Posterior cingulate gyrus (tissue), 11 donors: ENCODE data around the gene PFDN6.

Source experiments
- DNase-seq, 10 donors: peaks; one replicate each; pipeline versions ENCODE4 v3.0.0 to v3.0.0-alpha.2; 2020 to 2021; ENCODE audit warnings: mixed read lengths in 3 of 10
- intact Hi-C: fragments of 100-400 bp; cut with DNase I; formaldehyde crosslinking; loops from one replicate; pipeline ENCODE4 v1.15.1; 2023

The PFDN6 gene

DNA sequence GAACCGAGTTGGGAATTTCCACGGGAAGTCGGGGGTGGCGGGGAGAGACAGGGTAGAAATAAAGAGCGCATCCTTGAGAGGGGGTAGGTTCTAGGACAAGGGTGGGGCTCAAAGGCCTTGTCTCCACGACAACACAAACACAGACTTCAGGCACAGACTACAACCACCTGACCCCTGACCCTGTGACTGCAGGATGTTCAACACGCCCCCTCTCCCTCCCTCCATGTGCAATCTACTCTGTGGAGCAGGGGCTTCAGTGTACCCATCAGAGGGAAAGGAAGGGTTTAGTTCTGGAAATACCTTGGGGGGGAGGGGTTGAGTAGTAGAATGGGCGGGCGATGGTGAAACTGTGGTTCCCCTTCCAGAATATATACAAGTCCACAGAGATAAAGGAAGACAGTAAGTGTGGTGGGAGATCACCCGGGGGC, 25.1 kb downstream of the PFDN6 start:
- intact Hi-C loops = loop anchor here (2.0 to 10.0 kb wide), 2 partner anchors 16 to 100 kb away; partner anchors contain the start of genes CUTA, PHF1 and RGL2
- DNase-seq = peak in 5 of 10 donors; percentile 40 to 89 (median 54)

DNA sequence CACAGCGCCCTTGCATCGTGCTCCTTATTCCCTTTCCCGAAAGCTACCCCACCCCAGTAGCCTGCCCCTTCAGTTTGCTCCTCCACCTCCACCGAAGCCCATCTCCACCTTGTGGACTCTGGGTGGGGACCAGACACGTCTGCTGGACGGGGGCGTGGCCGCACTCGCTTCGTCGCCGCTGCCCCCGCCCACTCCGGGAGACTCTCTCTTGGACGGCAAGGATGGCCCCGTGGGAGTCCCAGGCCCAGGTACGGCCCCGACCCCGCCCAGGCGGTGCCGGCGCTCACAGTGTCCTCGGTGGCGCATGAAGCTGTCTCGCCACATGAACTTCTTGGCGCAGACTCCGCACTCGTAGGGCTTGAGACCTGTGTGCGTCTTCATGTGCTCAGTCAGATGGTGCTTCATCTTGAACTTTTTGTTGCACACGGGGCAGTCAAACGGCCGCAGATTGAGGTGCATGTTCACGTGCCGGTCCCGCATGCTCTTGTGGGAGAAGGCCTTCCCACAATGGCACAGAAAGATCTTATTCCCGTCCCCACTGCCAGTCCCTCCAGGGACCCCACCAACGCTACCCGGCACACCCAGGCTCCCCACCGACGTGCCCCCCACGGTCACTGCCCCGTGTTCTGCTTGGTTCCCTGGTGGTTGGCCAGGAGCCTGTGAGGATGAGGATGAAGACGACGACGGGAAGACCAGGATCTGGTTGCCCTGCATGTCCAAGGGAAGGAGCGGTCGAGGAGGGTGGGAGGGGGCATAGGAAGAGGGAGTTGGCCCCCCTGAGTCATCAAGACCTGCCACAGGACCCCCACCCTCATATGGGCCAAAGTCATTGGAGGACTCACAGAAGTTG, 25.8 kb downstream of the PFDN6 start:
- DNase-seq = peak in 1 of 10 donors; percentile 82
- intact Hi-C loops = loop anchor here (2.0 to 10.0 kb wide), 2 partner anchors 16 to 100 kb away; partner anchors contain the start of genes CUTA, PHF1 and RGL2

DNA sequence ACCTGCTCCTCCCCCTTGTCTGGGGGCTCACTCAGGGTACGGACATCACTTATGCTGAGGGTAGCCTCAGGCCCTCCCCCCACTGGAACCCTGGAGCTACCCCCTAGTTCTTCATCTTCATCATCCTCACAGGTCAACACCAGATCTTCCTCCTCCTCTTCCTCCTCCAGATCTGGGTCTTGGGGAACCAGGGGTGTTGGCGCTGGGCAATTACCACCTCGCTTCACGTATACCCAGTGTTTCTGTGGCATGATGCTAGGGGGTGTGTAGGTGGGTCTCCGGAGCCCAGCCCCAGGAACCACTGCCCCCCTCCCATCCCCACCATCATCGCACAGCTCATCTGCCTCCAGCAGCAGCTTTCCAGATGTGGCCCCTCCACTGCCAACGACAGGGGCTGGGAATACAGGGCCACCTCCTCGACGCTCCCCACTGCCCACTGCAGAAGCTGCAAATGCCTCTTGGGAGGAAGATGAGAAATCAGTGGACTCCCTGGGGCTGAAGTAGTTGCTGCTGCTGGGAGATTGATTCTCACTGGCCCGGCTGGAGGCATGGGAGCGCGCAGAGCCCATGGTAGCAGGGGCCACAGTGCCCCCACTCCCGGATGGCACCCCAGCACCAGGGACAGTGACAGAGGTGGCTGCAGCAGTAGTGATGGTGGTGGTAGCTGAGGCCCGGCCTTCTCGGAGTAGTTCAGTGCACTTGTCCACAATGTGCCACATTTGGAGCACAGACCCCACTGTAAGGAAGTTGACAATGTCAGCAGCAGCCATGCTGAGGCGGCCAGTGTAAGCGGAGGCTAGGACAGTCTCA, 26.6 kb downstream of the PFDN6 start:
- intact Hi-C loops = loop anchor here (2.0 to 10.0 kb wide), 2 partner anchors 17 to 99 kb away; partner anchors contain the start of genes CUTA, PHF1 and RGL2
- DNase-seq = peak in 1 of 10 donors; percentile 52

DNA sequence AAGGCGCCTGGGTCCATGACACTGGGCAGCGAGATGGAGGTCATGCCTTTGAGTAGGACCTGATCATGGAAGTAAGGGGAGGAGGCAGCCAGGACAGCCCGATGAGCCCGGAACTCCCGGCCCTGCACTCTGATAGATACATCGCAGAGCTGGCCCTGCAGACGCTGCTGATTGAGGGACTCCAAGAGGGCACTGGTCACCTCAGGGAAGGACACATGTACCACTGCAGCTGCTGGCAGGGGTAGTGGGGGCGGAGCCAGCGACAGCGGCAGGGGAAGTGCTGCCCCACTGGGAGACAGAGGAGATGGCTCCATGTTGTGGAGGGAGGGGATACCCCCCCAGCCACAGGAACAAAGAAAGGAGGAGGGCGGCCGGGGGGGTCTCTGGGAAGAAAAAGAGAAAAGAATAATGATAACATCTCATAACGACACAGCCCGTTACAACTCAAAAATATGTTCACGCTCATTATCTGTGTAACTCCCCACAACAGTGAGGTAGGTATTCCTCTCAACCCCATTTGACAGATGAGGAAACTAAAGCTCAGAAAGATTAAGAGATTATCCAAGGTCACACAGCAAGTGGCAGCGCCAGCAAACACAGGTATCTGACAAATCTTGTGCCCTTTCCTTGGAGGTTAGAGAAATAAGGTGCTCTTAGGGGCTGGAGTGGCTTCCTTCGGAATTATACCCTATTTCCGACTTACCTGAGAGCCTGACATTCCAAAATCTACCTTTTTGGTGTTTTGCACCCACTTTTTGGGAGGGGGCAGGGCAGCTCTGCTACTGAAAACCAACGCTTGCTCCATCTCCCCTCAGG, 27.4 kb downstream of the PFDN6 start:
- peak in 1 of 10 donors; percentile 77 for DNase-seq
- intact Hi-C loops = loop anchor here (10.0 kb wide), 1 partner anchor 98 kb away; the partner anchor contains the start of genes CUTA and PHF1

DNA sequence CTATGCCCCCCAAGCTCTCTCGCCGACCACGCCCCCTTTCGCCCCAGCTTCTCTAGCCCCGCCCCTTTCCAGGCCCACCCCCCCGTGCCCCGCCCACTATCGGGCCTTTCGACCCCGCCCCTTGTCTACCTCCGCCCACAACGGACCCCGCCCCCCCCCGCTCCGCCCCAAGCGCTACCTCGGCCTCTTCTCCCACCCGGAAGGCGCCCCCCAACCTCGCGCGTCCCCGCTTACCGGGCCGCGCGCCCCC, 27.9 kb downstream of the PFDN6 start:
- DNase-seq = no peak
- intact Hi-C loops = loop anchor here (10.0 kb wide), 1 partner anchor 97 kb away; the partner anchor contains the start of genes CUTA and PHF1

DNA sequence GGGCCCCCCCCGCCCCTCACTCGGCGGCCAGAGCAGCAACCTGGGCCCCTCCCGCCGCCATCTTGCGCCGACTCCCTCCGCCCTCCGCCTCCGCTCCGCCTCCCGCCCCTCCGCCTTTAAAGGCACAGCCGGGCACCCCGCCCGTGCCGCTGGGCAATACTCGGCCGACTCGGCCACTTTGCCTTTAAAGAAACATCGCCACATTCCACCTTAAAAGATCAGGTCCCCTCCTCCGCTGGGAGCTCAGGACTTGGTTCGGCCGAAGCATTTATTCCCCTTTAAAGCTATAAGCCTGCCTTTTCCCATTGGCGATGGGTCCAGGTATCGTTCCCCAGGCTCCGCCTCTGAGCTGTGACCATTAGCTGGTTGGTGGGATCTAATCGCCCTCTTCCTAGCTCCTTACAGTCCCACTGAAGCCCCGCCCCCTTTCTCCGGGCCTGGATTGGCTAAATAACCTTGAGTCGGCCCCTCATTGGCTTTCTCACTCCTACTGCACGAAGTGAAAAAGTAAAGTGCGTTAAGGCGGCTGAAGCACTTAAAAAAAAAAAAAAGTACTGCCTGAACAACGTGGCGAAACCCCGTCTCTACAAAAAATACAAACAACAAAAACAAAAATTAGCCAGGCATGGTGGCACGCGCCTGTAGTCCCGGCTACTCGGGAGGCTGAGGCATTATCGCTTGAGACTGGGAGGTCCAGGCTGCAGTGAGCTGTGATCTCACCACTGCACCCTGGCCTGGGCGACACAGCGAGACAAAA, 28.4 kb downstream of the PFDN6 start, which contains the start of gene ZBTB22:
ZBTB22 (minus strand) TSS at position 76 of the 757 bp plus-strand sequence. CDS start 828 bp downstream, outside the sequence.
- intact Hi-C loops = loop anchor here (10.0 kb wide), 1 partner anchor 97 kb away; the partner anchor contains the start of genes CUTA and PHF1
- DNase-seq = peak; percentile 93 to 99 (median 97)

DNA sequence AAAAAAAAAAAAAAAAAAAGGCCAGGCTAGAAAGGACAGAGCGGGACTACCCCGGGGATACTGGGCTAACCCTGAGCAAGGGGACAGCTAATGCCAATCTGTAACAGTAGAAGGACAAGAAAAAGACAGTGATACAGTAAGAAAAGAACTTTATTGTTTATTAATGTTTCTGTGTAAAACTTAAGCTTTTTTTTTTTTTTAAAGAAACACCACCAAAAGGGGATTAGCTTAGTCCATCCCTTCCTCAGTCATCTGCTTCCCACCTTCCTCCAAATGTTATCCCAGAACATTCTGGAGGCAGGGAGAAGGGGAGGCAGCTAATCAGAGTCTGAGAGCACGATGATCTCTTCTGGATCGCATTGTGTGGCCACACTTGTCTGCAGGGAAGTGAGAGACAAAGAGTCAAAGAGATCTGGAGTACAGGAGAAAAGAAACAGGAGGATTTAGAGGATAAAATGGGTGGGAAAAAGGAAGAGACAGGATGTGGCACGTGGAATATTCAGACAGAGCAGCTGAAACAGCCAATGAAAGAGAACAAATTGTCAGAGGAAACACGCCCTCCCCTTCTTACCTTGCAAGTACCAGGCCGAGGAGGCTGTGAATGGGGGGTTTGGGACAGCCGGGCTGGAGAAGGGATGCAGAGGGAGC, 29.1 kb downstream of the PFDN6 start:
- intact Hi-C loops = loop anchor here (10.0 kb wide), 1 partner anchor 96 kb away; the partner anchor contains the start of genes CUTA and PHF1
- DNase-seq = peak in 1 of 10 donors; percentile 18

DNA sequence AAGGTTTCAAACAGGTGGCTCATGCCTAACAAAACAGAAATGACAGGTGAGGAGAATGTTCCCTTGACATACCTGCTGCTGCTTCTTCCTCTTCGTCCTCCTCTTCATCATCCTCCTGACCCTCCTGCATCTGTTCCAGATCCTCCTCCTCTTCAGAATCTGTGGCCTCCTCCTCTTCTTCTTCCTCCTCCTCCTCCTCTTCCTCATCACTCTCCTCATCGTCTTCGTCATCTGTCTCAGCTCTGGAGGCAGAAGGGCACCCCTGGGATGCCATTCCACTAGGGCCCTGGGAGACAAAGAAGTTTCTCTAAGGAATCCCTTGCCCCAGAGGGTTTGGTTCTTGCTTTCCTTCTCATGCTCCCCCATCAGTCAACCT, 30.5 kb downstream of the PFDN6 start:
- intact Hi-C loops = loop anchor here (10.0 kb wide), 1 partner anchor 95 kb away; the partner anchor contains the start of genes CUTA and PHF1
- DNase-seq = peak in 1 of 10 donors; percentile 1

DNA sequence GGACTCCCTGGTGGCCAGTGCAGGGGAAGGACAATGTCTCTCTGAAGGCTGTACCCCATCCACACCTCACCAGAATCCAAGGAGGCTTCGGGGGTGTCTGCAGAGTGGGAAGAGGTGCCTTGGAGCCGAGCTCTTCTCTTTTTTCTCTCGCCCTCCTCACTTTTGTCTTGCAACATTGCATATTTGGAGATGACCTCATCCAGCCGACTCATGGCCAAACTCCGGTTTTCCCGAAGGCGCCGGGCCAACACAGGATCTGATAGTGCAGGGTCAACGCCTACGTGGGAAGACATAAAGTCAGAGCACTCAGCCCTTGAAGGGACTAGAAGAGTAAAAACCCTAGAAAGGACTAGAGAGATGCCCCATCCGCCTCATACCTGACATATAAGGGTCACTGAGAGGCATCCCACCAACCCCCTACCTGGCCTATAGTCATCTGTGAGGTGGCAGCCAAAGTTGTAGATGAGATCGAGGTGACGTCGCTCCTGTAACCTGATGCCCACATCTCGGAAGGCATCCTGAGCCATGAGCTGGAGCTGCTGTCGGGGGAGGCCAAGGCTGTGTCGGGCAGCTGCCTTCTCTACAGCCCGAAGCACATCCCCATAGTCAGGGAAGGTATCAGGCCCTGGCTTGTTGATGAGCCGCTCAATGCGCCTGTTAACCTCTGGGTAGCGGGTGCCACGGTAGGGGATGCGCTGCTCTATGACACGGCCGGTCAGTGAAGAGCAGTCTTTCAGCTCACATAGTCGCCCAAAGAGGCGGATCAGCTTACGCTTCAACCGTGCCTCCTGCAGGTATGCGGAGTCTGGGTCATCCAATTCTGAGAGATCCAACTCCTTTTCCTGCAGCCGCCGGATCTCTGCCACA, 31.1 kb downstream of the PFDN6 start:
- intact Hi-C loops = no loop called here
- peak in 1 of 10 donors; percentile 70 for DNase-seq

DNA sequence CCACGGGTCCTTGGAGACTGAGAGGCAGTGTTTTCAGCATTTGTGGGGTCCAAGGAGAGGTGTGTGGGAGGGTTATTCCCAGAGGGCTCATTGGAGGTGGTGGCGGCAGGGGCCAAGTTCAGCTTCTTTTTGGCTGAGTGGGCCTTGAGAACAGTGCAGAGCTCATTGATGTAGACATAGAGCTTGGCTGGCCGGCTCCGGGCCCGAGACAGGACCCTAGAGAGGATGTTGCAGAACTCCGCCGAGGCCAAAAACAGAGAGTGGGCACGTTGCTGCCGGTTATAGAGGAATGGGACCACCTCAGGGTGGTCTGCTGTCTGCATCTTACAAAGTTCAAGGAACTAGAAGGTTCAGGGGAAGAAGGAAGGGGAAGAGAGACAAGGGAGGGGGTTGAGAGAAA, 31.8 kb downstream of the PFDN6 start:
- intact Hi-C loops = no loop called here
- no peak for DNase-seq

DNA sequence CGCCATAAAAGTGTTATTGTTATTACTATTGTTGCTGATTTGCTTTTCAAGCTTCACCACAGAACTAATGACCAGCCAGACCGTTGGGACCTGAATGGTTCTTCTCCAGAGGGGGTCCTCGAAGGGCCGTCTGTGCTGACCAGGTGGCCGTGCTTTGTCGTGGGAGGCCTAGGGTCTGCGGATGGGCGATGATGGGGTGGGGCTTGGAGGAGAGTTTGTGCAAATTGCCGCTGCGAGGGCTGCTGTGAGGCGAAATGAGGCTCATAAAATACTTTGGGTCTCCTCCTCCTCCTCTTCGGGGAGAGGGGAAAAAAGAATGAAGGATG, 34.2 kb downstream of the PFDN6 start:
- DNase-seq = no peak
- intact Hi-C loops = no loop called here

DNA sequence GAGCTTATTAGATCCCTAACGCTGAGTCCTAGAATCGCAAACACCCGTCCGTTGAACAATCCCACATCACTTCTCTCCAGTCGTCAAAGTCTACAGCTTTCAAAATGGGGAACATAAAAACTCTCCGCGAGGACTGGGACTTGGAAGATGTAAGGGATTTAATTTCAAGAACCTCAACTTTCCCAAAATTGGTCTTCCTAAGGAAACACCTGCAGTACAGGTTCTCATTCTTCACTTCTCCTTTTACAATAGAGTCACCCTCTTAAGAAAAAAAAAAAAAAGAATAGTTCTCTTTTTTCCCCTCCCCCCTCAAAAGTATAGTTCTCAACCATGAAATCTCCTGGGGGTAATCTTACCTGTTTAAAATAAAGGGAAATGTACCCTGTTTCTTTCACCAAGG, 34.7 kb downstream of the PFDN6 start:
- intact Hi-C loops = no loop called here
- no peak for DNase-seq

DNA sequence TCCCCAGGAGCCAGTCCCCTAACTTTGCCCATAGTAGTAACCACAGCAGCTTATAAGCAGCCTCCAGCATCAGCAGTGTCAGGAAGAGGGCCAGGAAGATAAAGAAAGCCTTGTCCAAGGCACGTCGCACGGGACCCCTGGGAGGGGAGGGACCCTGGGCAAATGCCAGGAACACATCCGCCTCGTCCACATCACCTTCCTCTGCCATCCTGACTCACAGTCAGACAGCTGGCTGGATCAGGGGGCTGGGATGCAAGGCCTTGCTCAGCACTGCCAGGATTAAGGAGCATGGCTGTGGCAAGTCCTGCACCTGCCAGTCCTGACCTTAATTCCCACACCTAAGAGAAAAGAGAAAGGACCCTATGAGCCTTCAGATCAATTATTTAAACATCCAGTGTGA, 39.7 kb downstream of the PFDN6 start:
- peak in 1 of 10 donors; percentile 51 for DNase-seq
- intact Hi-C loops = no loop called here

DNA sequence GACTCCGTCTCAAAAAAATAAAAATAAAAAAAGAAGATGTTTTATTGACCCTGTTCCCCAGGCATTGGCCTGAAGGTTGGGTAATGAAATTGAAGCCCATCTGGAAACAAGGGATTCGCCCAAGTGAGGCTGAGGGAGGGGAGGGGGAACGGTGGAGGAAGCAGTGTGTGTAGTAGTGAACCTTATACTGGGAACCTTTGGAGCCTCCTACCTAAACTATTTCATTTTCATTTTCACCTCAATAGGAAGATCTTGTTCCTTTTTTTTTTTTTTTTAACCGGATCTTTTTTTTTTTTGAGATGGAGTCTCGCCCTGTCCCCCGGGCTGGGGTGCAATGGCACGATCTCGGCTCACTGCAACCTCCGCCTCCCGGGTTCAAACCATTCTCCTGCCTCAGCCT, 41.3 kb downstream of the PFDN6 start:
- intact Hi-C loops = no loop called here
- no peak for DNase-seq

DNA sequence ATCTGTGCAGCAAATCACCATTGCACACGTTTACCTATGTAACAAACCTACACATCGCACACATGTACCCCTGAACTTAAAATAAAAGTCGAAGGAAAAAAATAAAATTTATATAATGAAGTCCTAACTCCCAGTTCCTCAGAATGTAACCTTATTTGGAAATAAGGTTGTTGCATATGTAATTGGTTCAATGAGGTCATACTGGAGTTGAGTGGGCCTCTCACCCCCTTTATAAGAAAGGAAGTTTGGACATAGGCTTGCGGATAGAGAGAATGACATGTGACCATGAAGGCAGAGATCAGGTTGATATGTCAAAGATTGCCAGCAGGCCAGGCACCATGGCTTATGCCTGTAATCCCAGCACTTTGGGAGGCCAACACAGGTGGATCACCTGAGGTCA, 44.3 kb downstream of the PFDN6 start:
- intact Hi-C loops = no loop called here
- DNase-seq = no peak

DNA sequence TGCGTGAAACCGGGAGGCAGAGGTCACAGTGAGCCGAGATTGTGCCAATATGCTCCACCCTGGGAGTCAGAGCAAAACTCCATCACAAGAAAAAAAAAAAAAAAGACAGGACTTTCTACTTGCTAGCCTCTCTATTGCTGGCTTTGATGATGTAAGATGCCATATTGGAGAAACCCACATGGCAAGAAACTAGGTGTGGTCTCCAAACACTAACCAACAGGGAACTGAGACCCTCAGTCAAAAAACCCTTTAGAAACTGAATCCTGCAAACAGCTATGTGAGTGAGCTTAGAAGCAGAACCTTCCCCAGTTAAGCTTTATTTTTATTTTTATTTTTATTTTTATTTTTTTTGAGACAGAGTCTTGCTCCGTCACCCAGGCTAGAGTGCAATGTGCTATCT, 46.5 kb downstream of the PFDN6 start:
- intact Hi-C loops = no loop called here
- DNase-seq = no peak

DNA sequence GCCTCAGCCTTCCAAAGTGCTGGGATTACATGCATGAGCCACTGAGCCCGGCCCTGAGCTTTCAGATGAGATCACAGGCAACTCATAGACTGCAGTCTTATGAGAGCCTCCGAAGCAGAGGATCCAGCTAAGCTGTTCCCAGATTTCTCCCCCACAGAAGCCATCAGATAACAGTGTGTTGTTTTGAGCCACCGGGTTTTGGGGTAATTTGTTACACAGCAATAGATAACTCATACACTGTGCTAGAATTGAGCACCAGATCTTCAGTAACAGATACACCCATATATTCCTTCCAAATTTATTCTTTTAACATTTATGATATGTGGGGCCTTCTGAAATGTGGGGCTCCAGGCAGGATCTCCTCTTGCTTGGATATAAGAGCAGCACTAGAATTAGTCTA, 47.1 kb downstream of the PFDN6 start:
- intact Hi-C loops = no loop called here
- no peak for DNase-seq

DNA sequence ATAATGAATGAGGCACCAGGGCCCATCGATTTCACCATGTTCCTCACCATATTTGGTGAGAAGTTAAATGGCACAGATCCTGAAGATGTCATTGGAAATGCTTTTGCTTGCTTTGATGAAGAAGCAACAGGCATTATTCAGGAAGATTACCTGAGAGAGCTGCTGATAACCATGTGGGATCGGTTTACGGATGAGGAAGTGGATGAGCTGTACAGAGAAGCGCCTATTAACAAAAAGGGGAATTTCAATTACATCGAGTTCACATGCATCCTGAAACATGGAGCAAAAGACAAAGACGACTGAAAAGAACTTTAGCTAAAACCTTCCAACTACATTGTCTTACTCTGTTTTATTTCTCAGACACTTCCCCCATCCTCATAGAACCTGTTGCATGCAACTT, 49.8 kb downstream of the PFDN6 start:
- no peak for DNase-seq
- intact Hi-C loops = no loop called here
